ENCODE data around the gene AGR2. TPM values are rescaled to one million over a fixed set of nuclear protein-coding genes. Genes with fewer than 3 reads are reported as not detected.

Gene AGR2
- total RNA-seq, 3 donors from 2014 or later = 0.76 to 1.2 (median 0.95) TPM

DNA sequence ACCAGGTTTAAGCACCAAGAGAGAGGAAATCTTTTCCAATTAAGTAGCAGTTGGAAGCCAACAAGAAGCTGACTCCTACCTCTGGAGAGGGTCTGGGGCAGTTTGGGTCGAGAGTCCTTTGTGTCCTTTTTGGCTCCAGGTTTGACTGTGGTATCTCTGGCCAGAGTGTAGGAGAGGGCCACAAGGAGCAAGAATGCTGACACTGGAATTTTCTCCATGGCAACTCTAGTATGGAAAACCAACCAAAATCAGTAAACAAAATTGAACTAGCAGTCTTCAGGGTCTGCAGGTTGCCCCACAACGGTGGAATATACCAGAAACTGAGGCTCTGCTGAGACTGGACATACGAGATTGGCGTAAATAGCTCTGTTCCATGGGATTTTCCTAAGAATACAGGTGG lies 3.2 kb downstream of the AGR2 start:
- Mint-ChIP-seq H3K36me3 (ENCODE audit: insufficient read depth) (no peaks in the 10 kb centered on the region), H3K27me3 (ENCODE audit: low read depth) (peaks cover 1% of the 10 kb centered on the region), H3K4me3 (no peak overlapping the region), H3K4me1 (ENCODE audit: low read depth) (no peaks in the 10 kb centered on the region), H3K9me3 (no peaks in the 10 kb centered on the region)
- no peak for ATAC-seq
- DNase-seq = no peak

DNA sequence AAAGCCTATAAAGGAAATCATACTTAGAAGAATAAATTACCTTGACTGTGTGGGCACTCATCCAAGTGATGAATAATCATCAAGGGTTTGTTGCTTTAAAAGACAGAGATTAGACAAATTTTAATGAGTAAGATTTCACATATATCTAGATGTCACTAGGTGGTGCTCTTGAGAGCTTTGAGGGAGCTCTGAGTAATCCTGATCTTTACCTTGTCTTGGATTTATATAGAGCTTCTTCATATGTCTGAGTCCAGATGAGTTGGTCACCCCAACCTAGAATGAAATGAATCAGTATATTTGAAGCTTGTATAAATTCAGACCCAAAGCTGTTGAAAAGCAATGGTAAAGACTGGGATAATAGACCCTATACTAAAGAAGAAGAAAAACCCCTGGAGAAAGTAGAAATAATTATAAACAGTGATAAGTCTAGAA lies 3.7 kb downstream of the AGR2 start:
- Mint-ChIP-seq H3K36me3 (ENCODE audit: insufficient read depth) (no peaks in the 10 kb centered on the region), H3K4me3 (no peak overlapping the region), H3K4me1 (ENCODE audit: low read depth) (no peaks in the 10 kb centered on the region), H3K9me3 (no peaks in the 10 kb centered on the region), H3K27me3 (ENCODE audit: low read depth) (peaks cover 5% of the 10 kb centered on the region)
- no peak for DNase-seq
- ATAC-seq = peak; percentile 63 to 74

DNA sequence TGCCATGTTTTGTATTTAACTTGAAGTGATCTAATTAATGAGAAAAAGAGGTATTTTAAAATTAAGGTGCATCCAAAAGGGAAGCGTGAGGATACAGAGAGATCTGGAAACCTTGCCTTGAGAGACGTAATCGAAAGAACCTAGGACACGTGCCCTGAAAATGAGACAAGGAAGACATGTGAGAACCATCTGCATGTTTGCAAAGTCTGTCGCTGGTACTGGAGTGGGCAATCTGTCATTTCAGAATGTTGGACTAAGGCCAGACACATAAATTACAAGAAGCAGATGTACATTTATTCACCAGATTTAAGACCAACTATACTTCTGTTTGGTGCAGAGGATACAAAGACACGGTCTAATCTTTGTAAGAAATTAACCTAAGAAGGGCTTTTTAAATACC lies 9.2 kb downstream of the AGR2 start:
- DNase-seq (no peak), ATAC-seq (no peak)
- Mint-ChIP-seq H3K9me3 (no peaks in the 10 kb centered on the region), H3K27me3 (ENCODE audit: low read depth) (peaks cover 13% of the 10 kb centered on the region), H3K4me3 (no peak overlapping the region), H3K4me1 (ENCODE audit: low read depth) (no peaks in the 10 kb centered on the region), H3K36me3 (ENCODE audit: insufficient read depth) (no peaks in the 10 kb centered on the region)

DNA sequence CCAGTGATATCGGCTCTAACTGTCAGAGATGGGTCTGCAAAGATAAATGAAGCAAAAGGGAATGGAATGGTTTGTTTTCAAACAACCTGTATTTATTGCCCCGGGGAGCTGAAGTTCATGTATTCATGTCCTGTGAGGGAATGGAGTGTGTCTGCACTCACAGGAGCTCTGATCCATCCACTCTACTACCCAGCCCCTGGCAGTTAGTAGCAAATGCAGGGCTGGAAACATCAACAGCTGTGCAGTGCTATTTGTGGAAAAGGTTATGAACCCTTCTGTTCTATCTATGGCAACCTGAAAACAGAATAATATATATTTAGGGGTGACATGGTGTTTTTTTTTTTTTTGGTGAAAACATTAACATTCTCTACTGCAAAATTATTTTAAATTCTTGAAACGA lies 9.8 kb downstream of the AGR2 start:
- Mint-ChIP-seq H3K4me1 (ENCODE audit: low read depth) (no peaks in the 10 kb centered on the region), H3K27me3 (ENCODE audit: low read depth) (peaks cover 13% of the 10 kb centered on the region), H3K36me3 (ENCODE audit: insufficient read depth) (no peaks in the 10 kb centered on the region), H3K4me3 (no peak overlapping the region), H3K9me3 (no peaks in the 10 kb centered on the region)
- no peak for ATAC-seq
- no peak for DNase-seq

DNA sequence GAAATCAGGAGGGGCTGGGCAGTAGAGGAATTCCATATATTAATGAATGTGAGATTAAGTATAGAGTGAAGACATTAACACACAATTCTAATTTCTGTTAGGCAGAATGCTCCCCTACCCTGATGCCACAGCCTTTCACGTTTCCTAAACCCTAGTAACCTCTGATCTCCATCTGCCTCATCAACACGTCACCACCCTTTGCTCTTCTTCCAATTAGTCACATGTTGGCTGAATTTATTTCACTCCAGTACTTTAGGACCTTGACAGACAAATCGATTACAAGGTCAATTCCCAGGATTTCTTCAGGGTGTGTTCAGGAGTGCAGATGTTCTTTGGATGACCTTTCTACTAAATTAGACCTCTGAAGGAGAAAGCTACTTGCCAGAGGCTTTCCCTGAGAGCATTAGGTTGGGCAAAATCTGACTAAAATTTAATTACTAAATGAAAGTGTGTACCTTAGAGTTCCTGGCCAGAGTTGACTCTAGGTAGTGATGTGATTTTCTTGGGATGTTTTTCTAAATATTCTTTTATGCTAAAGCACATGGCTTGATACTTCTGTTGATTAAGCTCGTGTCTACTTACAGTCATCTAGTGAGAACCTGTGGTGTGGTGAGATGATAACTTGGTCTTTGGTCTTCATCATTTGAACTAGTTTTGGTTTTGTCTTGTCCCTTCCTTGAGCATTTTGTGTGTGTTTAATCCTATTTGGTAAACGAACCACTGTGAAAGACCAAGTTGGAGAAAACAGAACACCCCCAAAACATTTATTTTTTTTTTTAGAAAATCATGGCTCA lies 12.7 kb downstream of the AGR2 start:
- ATAC-seq (peak in 1 of 2 donors; percentile 52), DNase-seq (no peak)
- no peaks in the 10 kb centered on the region for H3K36me3 Mint-ChIP-seq (ENCODE audit: insufficient read depth)
- peaks cover 13% of the 10 kb centered on the region for H3K27me3 Mint-ChIP-seq (ENCODE audit: low read depth)
- no peaks in the 10 kb centered on the region for H3K4me1 Mint-ChIP-seq (ENCODE audit: low read depth)
- H3K4me3 Mint-ChIP-seq = no peak overlapping the region
- H3K9me3 Mint-ChIP-seq = no peaks in the 10 kb centered on the region

DNA sequence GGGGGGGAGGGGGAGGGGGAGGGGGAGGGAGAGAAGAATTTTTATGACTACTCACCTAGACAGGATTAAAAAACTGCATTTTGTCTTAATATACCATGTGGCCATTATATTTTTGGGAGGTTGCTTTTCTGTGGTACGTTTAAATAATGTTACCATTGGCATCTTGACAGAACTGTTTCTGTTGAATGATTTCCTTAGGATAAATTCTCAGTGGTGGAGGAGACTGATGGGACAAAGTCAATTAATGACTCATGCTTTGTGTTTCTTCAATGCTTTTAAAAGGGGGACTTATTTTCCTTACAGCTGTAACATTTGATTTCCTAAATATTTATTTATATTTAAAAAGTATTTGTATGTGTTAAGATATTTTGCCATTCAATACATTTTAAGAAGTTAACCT lies 13.7 kb downstream of the AGR2 start:
- H3K36me3 Mint-ChIP-seq (ENCODE audit: insufficient read depth) = no peaks in the 10 kb centered on the region
- no peaks in the 10 kb centered on the region for H3K9me3 Mint-ChIP-seq
- peaks cover 9% of the 10 kb centered on the region for H3K27me3 Mint-ChIP-seq (ENCODE audit: low read depth)
- no peak overlapping the region for H3K4me3 Mint-ChIP-seq
- ATAC-seq = no peak
- H3K4me1 Mint-ChIP-seq (ENCODE audit: low read depth) = no peaks in the 10 kb centered on the region
- no peak for DNase-seq

DNA sequence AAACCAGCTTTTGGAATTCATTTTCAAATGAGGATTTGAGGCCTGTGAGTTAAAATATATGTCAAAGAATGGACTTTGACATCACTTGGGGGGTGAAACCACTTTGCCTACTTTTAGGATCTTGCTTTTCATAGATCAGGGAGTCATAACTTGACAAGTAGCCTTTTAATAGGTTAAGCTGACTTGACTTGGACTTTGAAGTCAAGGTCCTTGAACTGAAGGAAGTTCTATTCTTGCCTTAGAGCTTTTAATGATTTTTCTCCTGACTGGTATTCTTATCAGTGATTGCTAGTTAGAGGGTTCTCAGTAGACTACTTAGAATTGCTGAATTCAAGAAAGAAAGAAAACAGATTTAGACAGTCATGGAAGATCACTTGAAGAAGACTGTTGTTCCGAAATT lies 17.7 kb downstream of the AGR2 start:
- no peak overlapping the region for H3K4me3 Mint-ChIP-seq
- no peak for DNase-seq
- no peak for ATAC-seq
- H3K4me1 Mint-ChIP-seq (ENCODE audit: low read depth) = no peaks in the 10 kb centered on the region
- no peaks in the 10 kb centered on the region for H3K9me3 Mint-ChIP-seq
- no peaks in the 10 kb centered on the region for H3K27me3 Mint-ChIP-seq (ENCODE audit: low read depth)
- H3K36me3 Mint-ChIP-seq (ENCODE audit: insufficient read depth) = no peaks in the 10 kb centered on the region

DNA sequence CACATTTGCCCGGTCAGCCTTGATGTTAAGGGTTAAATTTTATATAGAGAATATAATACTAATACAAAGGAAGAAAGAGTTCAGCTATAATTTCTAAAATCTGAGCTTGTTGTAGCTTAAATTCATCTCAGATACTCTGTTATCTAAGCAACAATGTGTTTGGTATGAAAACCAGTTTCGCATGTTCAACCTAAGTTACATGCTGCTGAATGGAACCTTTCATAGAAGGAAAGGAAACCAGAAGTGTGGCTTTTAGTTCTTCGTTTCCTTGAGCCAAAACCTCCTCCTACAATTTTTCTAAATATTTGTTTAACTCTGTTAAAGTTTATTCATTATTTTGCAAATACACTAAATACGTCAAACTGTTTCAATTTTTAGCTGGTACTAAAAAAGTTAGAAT lies 18.5 kb downstream of the AGR2 start:
- no peaks in the 10 kb centered on the region for H3K9me3 Mint-ChIP-seq
- H3K27me3 Mint-ChIP-seq (ENCODE audit: low read depth) = no peaks in the 10 kb centered on the region
- ATAC-seq (no peak), DNase-seq (no peak)
- H3K4me3 Mint-ChIP-seq = no peak overlapping the region
- H3K36me3 Mint-ChIP-seq (ENCODE audit: insufficient read depth) = no peaks in the 10 kb centered on the region
- H3K4me1 Mint-ChIP-seq (ENCODE audit: low read depth) = no peaks in the 10 kb centered on the region

DNA sequence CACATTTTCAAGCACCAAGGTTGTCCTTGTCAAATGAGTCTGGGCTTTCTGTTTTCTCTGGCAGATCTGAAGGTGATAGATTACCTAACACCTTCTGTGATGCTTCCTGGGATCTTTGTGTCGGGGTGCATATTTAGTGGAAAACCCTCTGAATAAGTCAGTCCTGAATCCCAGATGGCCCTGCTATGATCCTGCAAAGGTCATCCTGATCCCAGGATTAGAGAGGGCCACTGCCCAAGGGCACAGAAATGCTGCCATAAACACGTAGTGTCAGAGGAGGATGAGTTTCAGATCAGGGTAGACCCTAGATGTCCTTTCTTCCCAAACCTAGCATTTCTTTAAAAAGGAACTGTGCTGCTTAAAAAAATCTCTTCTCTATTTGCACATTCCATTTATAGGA lies 19.0 kb downstream of the AGR2 start:
- no peak for DNase-seq
- ATAC-seq = no peak
- no peak overlapping the region for H3K4me3 Mint-ChIP-seq
- no peaks in the 10 kb centered on the region for H3K9me3 Mint-ChIP-seq
- H3K27me3 Mint-ChIP-seq (ENCODE audit: low read depth) = no peaks in the 10 kb centered on the region
- H3K36me3 Mint-ChIP-seq (ENCODE audit: insufficient read depth) = no peaks in the 10 kb centered on the region
- no peaks in the 10 kb centered on the region for H3K4me1 Mint-ChIP-seq (ENCODE audit: low read depth)

DNA sequence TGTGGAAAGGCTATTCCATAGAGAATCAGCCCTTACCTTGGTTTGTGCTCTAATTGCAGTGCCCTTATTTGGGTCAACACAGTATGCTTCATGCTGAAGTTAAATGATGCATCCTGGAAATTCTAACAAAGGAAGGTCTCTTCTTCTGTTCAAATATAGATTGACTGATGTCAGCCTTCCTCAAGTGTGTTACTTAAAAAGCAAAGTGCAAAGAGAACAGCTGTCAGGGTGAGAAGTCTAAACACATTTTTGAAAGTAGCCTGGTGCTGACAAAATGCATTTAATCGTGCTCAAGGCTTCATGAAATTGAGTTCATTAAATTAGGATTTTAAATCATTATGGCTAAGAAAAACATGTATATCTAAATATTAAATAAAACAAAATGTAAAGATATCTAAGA lies 19.5 kb downstream of the AGR2 start:
- DNase-seq (no peak), ATAC-seq (no peak)
- Mint-ChIP-seq H3K27me3 (ENCODE audit: low read depth) (no peaks in the 10 kb centered on the region), H3K36me3 (ENCODE audit: insufficient read depth) (no peaks in the 10 kb centered on the region), H3K4me1 (ENCODE audit: low read depth) (no peaks in the 10 kb centered on the region), H3K9me3 (no peaks in the 10 kb centered on the region), H3K4me3 (no peak overlapping the region)

DNA sequence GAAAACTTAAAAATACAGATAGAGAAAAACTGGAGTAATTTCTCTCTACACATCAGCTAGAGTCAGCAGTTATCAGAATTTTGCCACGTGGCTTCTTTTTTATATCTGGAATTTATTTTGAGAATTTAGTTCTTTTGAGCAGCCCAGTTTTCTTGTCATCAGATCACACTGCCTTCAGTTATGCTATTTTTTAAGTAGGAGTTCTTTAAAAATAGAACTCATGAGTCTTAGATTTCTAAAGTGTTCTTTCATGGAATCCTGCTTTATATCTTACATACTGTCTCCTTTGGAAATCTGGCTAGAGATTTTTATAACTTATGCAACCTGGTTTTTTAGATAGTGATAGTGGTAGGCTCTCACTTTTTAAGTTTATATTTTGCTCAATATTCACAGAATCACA lies 24.2 kb downstream of the AGR2 start:
- H3K36me3 Mint-ChIP-seq (ENCODE audit: insufficient read depth) = no peaks in the 10 kb centered on the region
- no peak overlapping the region for H3K4me3 Mint-ChIP-seq
- H3K27me3 Mint-ChIP-seq (ENCODE audit: low read depth) = no peaks in the 10 kb centered on the region
- DNase-seq (no peak), ATAC-seq (no peak)
- no peaks in the 10 kb centered on the region for H3K4me1 Mint-ChIP-seq (ENCODE audit: low read depth)
- no peaks in the 10 kb centered on the region for H3K9me3 Mint-ChIP-seq

DNA sequence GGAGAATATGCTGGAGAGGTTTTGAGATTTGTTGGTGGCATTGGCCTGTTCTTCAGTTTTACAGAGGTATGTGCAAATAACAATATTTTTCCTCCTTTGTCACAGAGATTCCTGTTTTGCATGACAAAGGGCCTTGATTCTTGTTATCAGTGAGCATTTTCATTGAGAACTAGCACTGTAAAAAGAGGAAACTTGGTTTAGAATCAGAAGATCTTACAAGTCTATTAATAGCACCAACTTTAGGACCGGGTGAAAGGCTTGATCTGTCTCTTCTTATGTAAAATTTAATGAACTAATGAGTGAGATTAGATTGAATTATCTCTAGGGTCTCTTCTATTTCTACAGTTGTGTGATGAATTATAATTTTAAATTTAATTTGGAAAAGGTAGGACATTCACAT lies 25.7 kb downstream of the AGR2 start:
- Mint-ChIP-seq H3K4me1 (ENCODE audit: low read depth) (no peaks in the 10 kb centered on the region), H3K27me3 (ENCODE audit: low read depth) (no peaks in the 10 kb centered on the region), H3K36me3 (ENCODE audit: insufficient read depth) (no peaks in the 10 kb centered on the region), H3K4me3 (no peak overlapping the region), H3K9me3 (no peaks in the 10 kb centered on the region)
- ATAC-seq (no peak), DNase-seq (no peak)

DNA sequence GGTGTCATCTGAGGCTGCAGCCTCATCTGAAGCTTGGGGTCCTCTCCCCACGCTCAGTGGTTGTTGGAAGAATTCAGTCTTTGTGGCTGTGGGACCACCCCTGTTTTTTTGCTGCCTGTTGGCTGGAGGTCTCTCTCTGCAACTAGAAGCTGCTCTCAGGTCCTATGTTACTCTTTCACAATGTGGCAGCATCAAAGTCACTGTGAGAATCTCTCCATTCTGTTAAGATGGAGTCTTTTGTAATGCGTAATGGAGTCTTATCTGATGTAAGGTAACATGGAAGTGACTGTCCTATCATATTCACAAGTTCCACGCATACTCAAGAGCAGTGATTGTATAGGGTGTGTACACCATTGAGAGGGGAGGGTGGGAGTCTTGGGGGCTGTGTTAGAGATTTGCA lies 26.3 kb downstream of the AGR2 start:
- H3K4me3 Mint-ChIP-seq = no peak overlapping the region
- ATAC-seq (no peak), DNase-seq (no peak)
- no peaks in the 10 kb centered on the region for H3K27me3 Mint-ChIP-seq (ENCODE audit: low read depth)
- no peaks in the 10 kb centered on the region for H3K36me3 Mint-ChIP-seq (ENCODE audit: insufficient read depth)
- no peaks in the 10 kb centered on the region for H3K9me3 Mint-ChIP-seq
- no peaks in the 10 kb centered on the region for H3K4me1 Mint-ChIP-seq (ENCODE audit: low read depth)

DNA sequence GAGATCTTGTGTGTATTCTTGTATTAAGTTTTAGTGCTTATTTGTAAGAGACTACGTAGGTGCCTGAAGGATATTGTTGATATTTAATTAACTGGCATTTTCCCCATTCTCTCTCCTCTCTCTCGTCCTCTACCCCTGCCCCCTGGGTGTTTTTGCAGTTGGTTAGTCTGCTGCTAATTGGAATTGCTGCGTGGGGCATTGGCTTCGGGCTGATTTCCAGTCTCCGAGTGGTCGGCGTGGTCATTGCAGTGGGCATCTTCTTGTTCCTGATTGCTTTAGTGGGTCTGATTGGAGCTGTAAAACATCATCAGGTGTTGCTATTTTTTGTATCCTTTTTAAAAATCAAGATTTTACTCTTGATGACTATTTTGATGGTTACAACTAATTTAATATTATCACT lies 28.7 kb downstream of the AGR2 start:
- DNase-seq (no peak), ATAC-seq (no peak)
- Mint-ChIP-seq H3K27me3 (ENCODE audit: low read depth) (peaks cover 2% of the 10 kb centered on the region), H3K4me1 (ENCODE audit: low read depth) (no peaks in the 10 kb centered on the region), H3K4me3 (no peak overlapping the region), H3K36me3 (ENCODE audit: insufficient read depth) (no peaks in the 10 kb centered on the region), H3K9me3 (no peaks in the 10 kb centered on the region)

DNA sequence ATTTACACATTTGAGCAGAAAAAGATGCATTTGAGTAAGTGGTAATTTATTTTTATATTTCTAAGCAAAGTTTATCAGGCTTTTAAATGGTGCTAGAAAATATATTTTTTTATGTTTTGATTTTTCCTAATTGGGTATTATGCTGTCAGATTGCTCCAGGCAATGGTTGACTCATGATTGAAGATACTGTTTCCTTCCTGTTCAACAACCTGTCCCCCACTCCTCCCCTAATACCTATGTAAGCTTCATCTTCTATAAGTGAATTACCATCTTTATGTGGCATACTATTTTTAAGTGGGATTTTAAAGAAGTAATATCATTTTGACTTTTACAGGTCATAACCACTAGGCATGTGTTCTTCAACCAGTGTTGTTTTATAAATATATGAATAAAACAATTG lies 29.8 kb downstream of the AGR2 start:
- Mint-ChIP-seq H3K9me3 (no peaks in the 10 kb centered on the region), H3K27me3 (ENCODE audit: low read depth) (peaks cover 7% of the 10 kb centered on the region), H3K36me3 (ENCODE audit: insufficient read depth) (no peaks in the 10 kb centered on the region), H3K4me3 (no peak overlapping the region), H3K4me1 (ENCODE audit: low read depth) (no peaks in the 10 kb centered on the region)
- no peak for DNase-seq
- ATAC-seq = no peak

DNA sequence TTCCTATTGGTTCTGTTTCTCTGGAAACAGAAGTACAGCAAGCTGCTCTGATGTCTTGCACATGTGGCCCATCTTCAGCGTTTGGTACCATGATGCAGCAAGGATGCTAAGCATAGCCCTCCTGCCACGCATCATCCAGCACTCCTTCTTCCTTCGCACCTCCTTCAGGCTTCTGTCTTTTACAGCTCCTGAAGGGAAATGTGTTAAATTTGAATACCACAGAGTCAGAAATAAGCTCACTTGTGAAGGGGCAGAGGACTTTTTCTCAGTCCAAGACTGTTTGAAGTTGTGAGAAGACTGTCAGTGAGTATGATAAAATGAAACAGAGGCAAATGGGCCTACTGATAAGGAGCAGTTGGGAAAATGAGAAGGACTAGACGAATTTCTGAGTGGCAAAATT lies 30.5 kb downstream of the AGR2 start:
- DNase-seq (no peak), ATAC-seq (no peak)
- Mint-ChIP-seq H3K36me3 (ENCODE audit: insufficient read depth) (no peaks in the 10 kb centered on the region), H3K4me1 (ENCODE audit: low read depth) (no peaks in the 10 kb centered on the region), H3K4me3 (no peak overlapping the region), H3K9me3 (no peaks in the 10 kb centered on the region), H3K27me3 (ENCODE audit: low read depth) (peaks cover 7% of the 10 kb centered on the region)
